Measurements from ENCODE around the gene WBP11.

Gene WBP11

DNA sequence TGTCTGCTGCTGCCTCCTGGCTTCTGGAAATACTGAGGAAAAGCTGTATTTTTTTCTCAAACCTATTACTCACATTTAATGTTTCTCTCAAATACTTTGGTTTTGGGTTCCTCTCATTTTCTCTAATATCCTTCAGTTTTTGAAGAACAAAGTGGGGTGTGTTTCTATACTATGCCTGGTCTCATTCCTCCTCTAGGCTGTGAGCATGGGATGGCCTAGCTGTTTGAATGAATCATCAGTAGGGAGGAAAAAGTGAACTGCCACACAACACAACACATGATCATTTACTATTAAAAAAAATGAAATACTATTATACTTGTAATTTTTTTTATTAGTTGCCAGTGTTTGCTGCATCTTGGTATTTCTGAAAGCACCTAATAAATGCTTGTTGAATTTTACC is 22.0 kb upstream of the WBP11 start:
- DNase-seq (ENCODE audit: low read depth in 2 of 2, low spot score in 1 of 2) = no peak

- DNase-seq (ENCODE audit: low read depth in 2 of 2, low spot score in 1 of 2) = no peak
These were observed 20.8 kb upstream of the WBP11 start for GRCh38 chr12:14824012-14824634.

GRCh38 chr12:14814014-14814413 is 10.7 kb upstream of the WBP11 start, which contains the start of gene SMCO3:
Gene SMCO3 (minus strand): TSS chr12:14814182. CDS start chr12:14806680, 7,502 bp downstream.
- no peak for DNase-seq (ENCODE audit: low read depth in 2 of 2, low spot score in 1 of 2)

DNA sequence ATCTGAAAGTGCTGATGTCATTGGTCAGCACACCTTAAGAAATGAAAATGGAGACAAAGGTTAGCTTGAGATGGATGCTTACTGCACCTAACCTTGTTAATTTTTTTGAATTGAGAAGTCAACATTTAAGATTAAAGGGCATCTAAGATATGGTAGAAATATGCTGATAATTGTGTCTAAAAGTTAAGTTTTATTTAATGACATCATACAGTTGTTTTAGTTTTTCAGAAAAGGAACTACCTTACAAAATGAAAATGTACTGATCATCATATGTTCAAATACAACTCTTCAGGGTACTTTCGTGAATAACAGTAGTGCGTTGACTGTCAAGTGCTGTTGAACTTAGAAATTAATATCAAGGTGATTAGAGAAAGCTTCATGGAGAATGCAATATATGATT is 8.2 kb upstream of the WBP11 start:
- no peak for DNase-seq (ENCODE audit: low read depth in 2 of 2, low spot score in 1 of 2)

DNA sequence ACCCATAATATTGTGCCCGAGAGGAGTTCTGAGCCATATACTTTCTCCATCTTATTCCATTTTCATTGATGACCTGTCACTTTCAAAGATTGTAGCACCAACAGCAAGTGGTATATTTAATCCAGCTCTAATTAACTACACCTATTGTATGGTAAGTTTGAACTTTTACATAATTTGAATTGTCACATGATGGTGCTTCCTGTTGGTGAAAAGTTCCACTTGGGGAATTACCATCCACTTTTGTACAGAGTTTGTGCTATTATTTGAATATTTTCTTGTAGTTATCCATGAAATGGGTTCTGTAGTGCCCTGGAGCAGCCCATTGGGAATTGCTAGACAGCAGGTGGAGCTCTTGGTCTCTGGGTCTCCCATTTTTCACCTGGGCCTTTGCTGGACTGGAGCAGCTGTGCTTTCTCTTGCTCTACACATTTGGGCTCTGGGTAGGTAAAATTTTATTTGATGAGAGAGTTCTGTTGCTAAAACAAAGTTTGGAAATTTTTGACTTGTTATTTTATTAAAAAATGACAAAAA is 7.7 kb upstream of the WBP11 start:
- no peak for DNase-seq (ENCODE audit: low read depth in 2 of 2, low spot score in 1 of 2)

DNA sequence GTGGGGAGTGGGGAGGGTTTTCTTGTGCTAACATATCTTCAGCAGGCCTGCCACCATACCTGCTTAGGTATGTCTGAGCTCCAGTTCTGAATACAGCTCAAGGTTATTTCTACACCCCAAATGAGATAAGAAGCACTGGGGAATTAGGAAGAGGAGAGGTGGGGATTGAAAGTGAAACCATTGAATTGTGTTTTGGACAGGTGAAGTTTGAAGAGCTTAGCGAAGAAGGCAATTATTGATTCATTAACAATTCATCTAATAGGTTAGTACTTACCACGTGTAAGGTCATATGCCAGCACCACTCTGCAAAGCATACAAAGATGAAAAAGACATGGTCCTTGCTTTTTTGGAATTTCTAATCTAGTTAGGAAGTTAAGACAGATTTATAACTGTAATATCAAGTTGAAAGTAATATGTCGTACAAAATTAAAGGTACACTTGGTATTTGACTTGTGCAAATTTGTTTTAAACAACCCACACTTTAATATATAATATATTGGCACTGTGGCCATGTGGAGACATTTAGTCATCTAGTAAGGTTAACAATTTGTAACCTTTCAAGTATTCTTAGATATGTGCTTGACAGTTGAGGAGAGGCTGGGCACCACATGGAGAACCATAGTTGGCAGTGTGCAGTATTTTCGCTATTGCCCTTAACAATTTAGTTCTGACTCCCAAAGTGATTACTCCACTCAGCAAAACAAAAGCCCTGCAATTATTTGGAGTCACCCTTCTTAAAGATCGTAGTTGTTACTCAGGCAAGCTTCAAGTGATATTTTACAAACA is 7.1 kb upstream of the WBP11 start:
- DNase-seq (ENCODE audit: low read depth in 2 of 2, low spot score in 1 of 2) = no peak

DNA sequence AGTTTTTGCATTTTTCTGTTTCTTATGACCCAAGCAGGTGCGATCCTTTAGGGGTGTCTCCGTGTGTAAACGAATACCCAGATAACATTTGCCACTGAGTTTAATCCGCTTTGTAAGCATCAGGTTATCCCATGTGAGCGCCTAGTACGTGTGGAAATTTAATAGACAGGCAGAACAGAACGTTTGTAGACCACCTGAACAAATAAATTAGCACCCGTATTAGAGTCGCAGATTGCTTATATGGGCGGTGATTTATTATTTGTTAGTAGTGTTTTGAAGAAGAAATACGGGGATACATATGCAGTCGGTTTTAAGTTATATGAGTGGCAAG is 517 bp upstream of the WBP11 start:
- no peak for DNase-seq (ENCODE audit: low read depth in 2 of 2, low spot score in 1 of 2)

GRCh38 chr12:14802721-14803010 is 612 bp downstream of the WBP11 start:
- DNase-seq (ENCODE audit: low read depth in 2 of 2, low spot score in 1 of 2) = no peak

GRCh38 chr12:14802247-14802646 is 1.0 kb downstream of the WBP11 start:
- no peak for DNase-seq (ENCODE audit: low read depth in 2 of 2, low spot score in 1 of 2)

DNA sequence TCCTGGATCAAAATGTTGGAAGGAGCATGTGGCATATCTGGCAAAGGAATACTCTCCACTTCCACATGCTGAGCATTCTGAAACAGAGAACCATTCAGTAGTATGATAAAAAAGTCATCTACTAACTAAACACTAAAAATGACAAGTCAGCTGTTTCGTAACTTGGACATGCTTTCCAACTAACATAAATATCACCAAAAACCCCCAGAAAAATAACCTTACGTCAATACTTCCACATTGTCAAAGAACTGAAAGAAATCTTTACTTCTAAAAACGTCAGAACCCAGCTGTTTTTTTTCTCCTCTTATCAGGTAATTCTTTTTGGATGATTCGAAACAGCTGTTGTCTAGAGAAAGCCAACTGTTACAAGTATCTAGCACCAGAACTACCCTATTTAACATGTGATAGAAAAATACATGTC is 8.2 kb downstream of the WBP11 start:
- no peak for DNase-seq (ENCODE audit: low read depth in 2 of 2, low spot score in 1 of 2)

GRCh38 chr12:14785568-14785967 is 17.7 kb downstream of the WBP11 start:
- DNase-seq (ENCODE audit: low read depth in 2 of 2, low spot score in 1 of 2) = no peak

GRCh38 chr12:14784471-14784870 is 18.8 kb downstream of the WBP11 start:
- DNase-seq (ENCODE audit: low read depth in 2 of 2, low spot score in 1 of 2) = no peak

DNA sequence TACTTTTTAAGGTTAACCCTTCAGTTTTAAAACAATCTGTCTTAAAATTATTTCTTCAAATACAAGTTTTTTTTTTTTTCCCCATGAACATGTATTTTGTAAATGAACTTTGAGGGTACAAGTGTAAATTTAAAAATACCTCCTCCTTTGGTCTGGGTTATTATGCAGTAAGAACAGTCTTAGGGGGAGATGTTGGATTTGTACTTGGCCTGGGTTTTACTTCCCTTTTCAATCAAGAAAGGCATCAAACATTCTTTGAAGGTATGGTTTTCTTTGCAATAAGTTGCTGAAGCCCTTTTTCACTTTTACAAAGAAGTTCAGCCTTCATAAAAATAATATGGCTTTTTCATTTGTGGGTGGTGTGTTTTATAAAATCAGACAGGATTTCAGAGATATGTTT is 20.5 kb downstream of the WBP11 start:
- no peak for DNase-seq (ENCODE audit: low read depth in 2 of 2, low spot score in 1 of 2)

DNA sequence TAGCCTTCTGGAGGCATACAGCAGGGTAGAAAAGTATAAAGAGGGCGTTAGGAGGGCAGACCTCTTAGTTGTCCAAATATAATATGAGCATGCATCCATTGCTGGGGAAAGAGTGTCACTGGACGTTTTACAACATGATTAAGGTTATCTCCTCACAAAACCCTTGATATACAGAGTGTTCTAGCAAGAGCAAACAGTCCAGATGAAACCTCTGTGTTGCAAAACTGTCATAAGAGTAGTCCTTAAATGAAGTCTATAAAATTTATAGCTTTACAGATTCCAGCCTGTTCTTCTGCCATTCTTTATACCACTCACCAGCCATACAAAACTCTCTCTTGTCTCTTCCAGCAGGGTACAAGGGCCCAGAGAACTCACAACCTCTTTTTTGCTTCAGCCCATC is 21.7 kb downstream of the WBP11 start:
- DNase-seq (ENCODE audit: low read depth in 2 of 2, low spot score in 1 of 2) = no peak

DNA sequence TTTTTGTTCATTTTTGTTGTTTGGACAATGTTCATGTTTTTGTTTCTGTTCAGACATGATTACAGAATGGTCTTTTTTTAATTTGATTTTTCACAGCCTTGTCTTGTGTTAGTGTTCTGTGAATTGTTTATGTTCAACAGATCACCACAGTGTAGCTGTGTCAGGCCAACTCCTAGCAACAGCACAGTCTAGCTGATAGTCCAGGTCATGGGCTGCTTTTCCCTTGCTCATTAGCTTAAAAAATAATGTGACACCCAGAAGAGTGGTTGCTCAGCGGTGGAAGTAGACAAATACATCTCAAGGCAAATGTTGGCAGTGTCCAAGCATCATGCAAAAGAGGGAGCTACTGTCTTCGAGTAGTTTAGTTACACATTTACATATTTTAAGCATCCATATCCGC is 22.4 kb downstream of the WBP11 start:
- no peak for DNase-seq (ENCODE audit: low read depth in 2 of 2, low spot score in 1 of 2)

GRCh38 chr12:14779834-14780233 is 23.4 kb downstream of the WBP11 start:
- no peak for DNase-seq (ENCODE audit: low read depth in 2 of 2, low spot score in 1 of 2)

GRCh38 chr12:14777271-14777670 is 26.0 kb downstream of the WBP11 start:
- no peak for DNase-seq (ENCODE audit: low read depth in 2 of 2, low spot score in 1 of 2)

DNA sequence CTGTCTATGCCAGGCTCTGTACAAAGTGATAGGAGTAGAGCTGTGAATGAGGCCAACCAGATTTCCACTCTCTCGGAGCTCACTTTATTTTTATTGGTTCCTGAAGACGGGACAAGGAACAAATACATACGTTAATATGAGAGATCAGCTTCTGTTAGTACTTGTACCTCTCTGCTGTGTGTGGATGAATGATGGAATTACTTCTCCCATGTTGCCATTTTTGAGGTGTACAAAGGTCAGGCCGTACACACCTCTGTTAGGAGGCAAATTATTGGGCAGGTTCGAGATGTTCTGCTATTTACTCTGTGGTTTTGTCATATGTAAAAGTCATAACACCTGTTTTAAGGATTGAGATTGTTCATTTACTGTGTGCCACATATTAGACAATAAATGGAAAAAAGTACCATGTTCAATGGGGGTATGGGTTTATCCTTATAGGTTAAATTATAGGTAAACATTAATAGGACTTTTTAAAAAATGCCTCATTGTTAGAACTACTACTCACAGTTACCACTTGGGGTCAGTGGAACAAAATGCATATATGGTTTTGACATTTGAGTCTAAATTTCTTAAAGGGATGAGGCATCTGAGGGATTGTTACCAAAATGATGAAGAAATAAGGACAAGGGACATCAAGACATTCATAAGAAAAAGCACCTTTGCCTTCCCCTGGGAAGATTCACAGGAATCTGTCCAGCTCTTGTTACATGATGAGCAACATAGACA is 26.9 kb downstream of the WBP11 start:
- no peak for DNase-seq (ENCODE audit: low read depth in 2 of 2, low spot score in 1 of 2)

GRCh38 chr12:14775636-14775980 is 27.7 kb downstream of the WBP11 start:
- no peak for DNase-seq (ENCODE audit: low read depth in 2 of 2, low spot score in 1 of 2)

DNA sequence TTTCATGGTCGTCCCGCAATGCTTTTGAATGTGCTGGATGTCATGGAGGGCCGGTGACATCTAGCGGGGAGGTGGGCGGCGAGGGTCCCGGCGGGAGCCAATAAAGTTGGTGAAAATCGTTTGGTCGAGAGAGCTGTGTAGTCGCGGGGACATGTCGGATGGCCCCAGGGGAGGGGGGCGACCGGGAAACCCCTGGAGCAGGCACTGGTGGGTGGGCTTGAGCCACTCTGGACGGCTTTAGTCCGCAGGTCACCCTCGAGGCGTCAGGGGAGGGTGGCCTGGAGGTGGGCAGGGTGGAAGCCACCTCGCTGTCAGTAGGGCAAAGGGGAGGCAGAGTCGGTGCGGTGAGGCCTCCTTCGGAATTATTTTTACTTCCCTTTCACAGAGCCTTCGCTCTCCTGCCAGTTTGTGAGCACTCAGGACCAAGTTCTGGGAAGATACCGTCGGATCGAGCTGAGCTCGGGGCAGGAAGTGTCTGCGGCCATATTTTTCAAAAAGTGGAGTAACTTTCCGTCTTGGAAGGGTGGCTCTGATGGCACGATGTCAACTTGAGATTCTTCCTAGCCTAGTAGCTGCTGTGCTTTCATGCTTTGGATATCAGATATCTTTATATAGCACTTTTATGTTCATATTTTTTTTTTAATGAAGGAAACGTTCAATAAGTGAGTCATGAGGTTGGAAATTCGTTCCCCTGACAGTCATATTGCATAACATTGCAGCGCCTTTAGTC is 28.2 kb downstream of the WBP11 start:
- DNase-seq (ENCODE audit: low read depth in 2 of 2, low spot score in 1 of 2) = no peak

DNA sequence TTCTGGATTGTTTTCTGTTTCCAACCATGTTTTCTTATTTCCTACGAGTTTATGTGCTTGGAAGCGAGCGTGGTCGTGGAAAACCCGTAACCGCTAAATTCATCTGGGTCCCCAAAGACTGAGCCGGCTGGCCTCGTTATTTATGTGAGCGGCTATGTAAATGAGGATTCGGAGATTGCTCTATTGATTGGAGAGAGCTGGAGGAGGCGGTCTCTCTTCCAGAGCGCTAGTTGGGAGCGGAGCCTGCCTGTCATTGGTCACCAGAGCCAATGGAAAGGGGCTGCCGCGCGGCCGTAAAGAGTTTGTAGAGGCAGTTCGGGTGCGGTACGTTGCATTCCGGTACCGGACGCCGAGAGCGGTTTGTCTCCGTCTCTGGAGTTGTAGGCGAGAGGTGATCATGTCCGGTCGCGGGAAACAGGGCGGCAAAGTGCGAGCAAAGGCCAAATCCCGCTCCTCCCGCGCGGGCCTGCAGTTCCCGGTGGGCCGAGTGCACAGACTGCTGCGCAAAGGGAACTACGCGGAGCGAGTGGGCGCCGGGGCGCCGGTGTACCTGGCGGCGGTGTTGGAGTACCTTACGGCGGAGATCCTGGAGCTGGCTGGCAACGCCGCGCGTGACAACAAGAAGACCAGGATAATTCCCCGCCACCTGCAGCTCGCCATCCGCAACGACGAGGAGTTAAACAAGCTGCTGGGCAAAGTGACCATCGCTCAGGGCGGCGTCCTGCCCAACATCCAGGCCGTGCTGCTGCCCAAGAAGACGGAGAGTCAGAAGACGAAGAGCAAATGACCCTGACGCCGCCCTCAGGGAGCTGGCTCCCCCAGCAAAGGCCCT is 29.0 kb downstream of the WBP11 start:
- peak; percentile 60 to 78 for DNase-seq (ENCODE audit: low read depth in 2 of 2, low spot score in 1 of 2)
